OCI-LY7 (cell line): ENCODE results near the gene TFEC. TPM values are rescaled to one million over a fixed set of nuclear protein-coding genes. Genes with fewer than 3 reads are reported as not detected.

Source experiments
- BruUV-seq: library from RNA; stranded (reverse); fragments of 400-500 nt; replicated peaks from 2 replicates; lab custom pipeline; 2021; lab: Mats Ljungman, UMichigan
- CTCF ChIA-PET: fragments of 300-600 bp; sonication (Branson Sonifier 250); formaldehyde crosslinking; loops from one replicate; lab custom pipeline; 2022; ENCODE audit warnings: antibody characterized with exemption; ENCODE audit not compliant: unreplicated experiment; lab: Charles Lee
- POLR2A ChIA-PET: fragments of 300-600 bp; sonication (Branson Sonifier 250); formaldehyde crosslinking; loops from one replicate; lab custom pipeline; 2022; ENCODE audit warnings: antibody characterized with exemption; lab: Charles Lee
- DNase-seq: peaks from one replicate; pipeline ENCODE4 v3.0.0-alpha.2; 2015; ENCODE audit warnings: low spot score
- H2AFZ ChIP-seq: fragments of 200-600 bp; sonication (generic), shearing (Covaris generic); 2 replicates; pipeline ENCODE4 v1.6.1; 2014; ENCODE audit warnings: mild to moderate bottlenecking, antibody characterized with exemption, low read length, moderate library complexity
- H3K27ac ChIP-seq: fragments of 200-600 bp; sonication (generic); 2 replicates; pipeline ENCODE4 v1.5.1; 2014; ENCODE audit warnings: mixed run types, low read depth, mild to moderate bottlenecking, moderate library complexity, low read length, inconsistent platforms; ENCODE audit not compliant: poor library complexity, severe bottlenecking
- H3K36me3 ChIP-seq: fragments of 200-600 bp; sonication (generic); 2 replicates; pipeline ENCODE4 v1.6.1; 2014; ENCODE audit warnings: mild to moderate bottlenecking, antibody characterized with exemption, low read length, moderate library complexity, mixed read lengths; ENCODE audit not compliant: insufficient read depth
- H3K4me1 ChIP-seq: fragments of 200-600 bp; sonication (generic); 2 replicates; pipeline ENCODE4 v1.5.1; 2014; ENCODE audit warnings: mild to moderate bottlenecking, low read length; ENCODE audit not compliant: insufficient read depth, poor library complexity, severe bottlenecking
- H3K4me2 ChIP-seq: fragments of 200-600 bp; sonication (generic); 2 replicates; pipeline ENCODE4 v1.6.1; 2014; ENCODE audit warnings: mild to moderate bottlenecking, low read length
- H3K4me3 ChIP-seq: fragments of 200-600 bp; sonication (generic); 2 replicates; pipeline ENCODE4 v1.5.1; 2014; ENCODE audit warnings: mild to moderate bottlenecking, low read depth, low read length; ENCODE audit not compliant: poor library complexity, severe bottlenecking
- H3K79me2 ChIP-seq: fragments of 200-600 bp; sonication (generic); 2 replicates; pipeline ENCODE4 v1.6.1; 2016; ENCODE audit warnings: low read depth, mild to moderate bottlenecking, low read length, moderate library complexity, mixed read lengths; ENCODE audit not compliant: insufficient read depth
- H3K9me2 ChIP-seq: fragments of 200-600 bp; sonication (generic); 2 replicates; pipeline ENCODE4 v1.6.1; 2016; ENCODE audit warnings: mild to moderate bottlenecking, low read length, mixed read lengths; ENCODE audit not compliant: insufficient read depth
- H3K9me3 ChIP-seq: fragments of 200-600 bp; sonication (generic); 2 replicates; pipeline ENCODE4 v1.6.1; 2014; ENCODE audit warnings: mild to moderate bottlenecking, mixed run types, low read length, mixed read lengths
- H4K20me1 ChIP-seq: fragments of 200-600 bp; sonication (generic); 2 replicates; pipeline ENCODE4 v1.6.1; 2014; ENCODE audit warnings: mild to moderate bottlenecking, antibody characterized with exemption, low read length, moderate library complexity, mixed read lengths; ENCODE audit not compliant: insufficient read depth
- CTCF ChIP-seq: fragments of 200-600 bp; sonication (generic); conservative IDR thresholded peaks from 2 replicates; pipeline ENCODE4 v1.5.1; 2014; ENCODE audit warnings: mild to moderate bottlenecking, antibody characterized with exemption, low read length, moderate library complexity, mixed read lengths
- EZH2phosphoT487 ChIP-seq: fragments of 200-600 bp; sonication (generic); IDR thresholded peaks from 2 replicates; pipeline ENCODE4 v1.6.1; 2018; ENCODE audit warnings: low read depth, borderline replicate concordance, mild to moderate bottlenecking, mixed run types, antibody characterized with exemption, low read length, moderate library complexity, mixed read lengths
- intact Hi-C: fragments of 100-400 bp; cut with micrococcal nuclease; formaldehyde crosslinking; loops from one replicate; pipeline ENCODE4 v1.10.0; 2022; ENCODE audit not compliant: unreplicated experiment
- total RNA-seq, 2 experiments: library from RNA; depleted of rRNA in 1 of 2; stranded (reverse); fragments of >200 nt in 1 of 2; shearing (Covaris generic) in 1 of 2; gene quantifications; 2 replicates each; pipeline ENCODE4 v1.2.3, GENCODE V29; 2014 to 2022

Gene TFEC
- total RNA-seq, 2 experiments from 2014 or later = 2.2 TPM; not detected in 1

GRCh38 chr7:115965796-115966475 lies 64.6 kb downstream of the TFEC start:
- no peak overlapping the region for H3K4me2 ChIP-seq
- ChIA-PET CTCF (no interaction called here), POLR2A (interaction anchor here (0.6 kb wide), 1 partner anchor 28 kb away, joined by 3 read pairs; no protein-coding TSS in a partner anchor)
- no peaks in the 10 kb centered on the region for H3K79me2 ChIP-seq
- no peak overlapping the region for H3K4me3 ChIP-seq
- TF ChIP-seq CTCF (no peak), EZH2phosphoT487 (no peak)
- no peaks in the 10 kb centered on the region for H3K9me3 ChIP-seq
- H3K27ac ChIP-seq = no peak overlapping the region
- no peak overlapping the region for H2AFZ ChIP-seq
- DNase-seq = no peak
- H3K4me1 ChIP-seq = no peaks in the 10 kb centered on the region
- BruUV-seq = no TSS peak
- intact Hi-C loops = no loop called here
- no peaks in the 10 kb centered on the region for H3K9me2 ChIP-seq
- no peaks in the 10 kb centered on the region for H3K36me3 ChIP-seq
- no peaks in the 10 kb centered on the region for H4K20me1 ChIP-seq

- DNase-seq = no peak
- intact Hi-C loops = no loop called here
- H3K79me2 ChIP-seq = no peaks in the 10 kb centered on the region
Observed at GRCh38 chr7:115965236-115965635, 65.3 kb downstream of the TFEC start.

GRCh38 chr7:115964799-115965198 lies 65.8 kb downstream of the TFEC start:
- Histone ChIP-seq H3K36me3 (no peaks in the 10 kb centered on the region), H3K4me3 (no peak overlapping the region), H3K27ac (no peak overlapping the region), H3K9me3 (no peaks in the 10 kb centered on the region), H4K20me1 (no peaks in the 10 kb centered on the region), H3K9me2 (no peaks in the 10 kb centered on the region), H3K4me2 (no peak overlapping the region), H2AFZ (no peak overlapping the region), H3K4me1 (no peaks in the 10 kb centered on the region), H3K79me2 (no peaks in the 10 kb centered on the region)
- TF ChIP-seq EZH2phosphoT487 (no peak), CTCF (no peak)
- no peak for DNase-seq
- intact Hi-C loops = no loop called here
- ChIA-PET CTCF (no interaction called here), POLR2A (no interaction called here)
- no TSS peak for BruUV-seq

More at GRCh38 chr7:115965236-115965635, 65.3 kb downstream of the TFEC start:
- TF ChIP-seq EZH2phosphoT487 = no peak
- POLR2A ChIA-PET = no interaction called here
- H3K36me3 ChIP-seq = no peaks in the 10 kb centered on the region
- H3K9me2 ChIP-seq = no peaks in the 10 kb centered on the region
- CTCF ChIA-PET = no interaction called here
- no peaks in the 10 kb centered on the region for H3K4me1 ChIP-seq
- no peaks in the 10 kb centered on the region for H4K20me1 ChIP-seq
- no peak overlapping the region for H3K27ac ChIP-seq
- H3K4me2 ChIP-seq = no peak overlapping the region
- H3K9me3 ChIP-seq = no peaks in the 10 kb centered on the region
- H3K4me3 ChIP-seq = no peak overlapping the region
- BruUV-seq = no TSS peak
- no peak overlapping the region for H2AFZ ChIP-seq
